Stimulated activated CD4-positive, alpha-beta T cell treated with anti-CD3 and anti-CD28 coated beads, Interleukin-4, amount 100 ng/mL, for 24 hours (primary cell): ENCODE results near the gene IFI16.
"Not testable (repeated sequence)": the region's sequence is repeated elsewhere in the genome, so short reads cannot be mapped to it uniquely, and the experiment has no call there.

Experiments used
- DNase-seq: peaks from one replicate; pipeline ENCODE4 v3.0.0-alpha.2; 2020

The IFI16 gene

GRCh38 chr1:159103021-159103420 lies 93.3 kb downstream of the IFI16 start:
- DNase-seq: not testable (repeated sequence)
